DMS 273 treated with DMSO at 0.1 percent for 48 hours (cell line): ENCODE data around the gene STEAP2.
"Not testable (repeated sequence)": the region's sequence is repeated elsewhere in the genome, so short reads cannot be mapped to it uniquely, and the experiment has no call there.

ENCODE experiments used
- DNase-seq: peaks from one replicate; lab custom pipeline; 2025; lab: John Stamatoyannopoulos, UW

STEAP2 gene

GRCh38 chr7:90233569-90233968 is 22.0 kb downstream of the STEAP2 start:
- DNase-seq, result no peak

- DNase-seq, result no peak
These were observed 25.3 kb downstream of the STEAP2 start for GRCh38 chr7:90236721-90237289.

- no peak for DNase-seq
These were observed 26.5 kb downstream of the STEAP2 start for GRCh38 chr7:90238022-90238421.

GRCh38 chr7:90238583-90238982 is 27.0 kb downstream of the STEAP2 start:
- DNase-seq, result no peak

DNA sequence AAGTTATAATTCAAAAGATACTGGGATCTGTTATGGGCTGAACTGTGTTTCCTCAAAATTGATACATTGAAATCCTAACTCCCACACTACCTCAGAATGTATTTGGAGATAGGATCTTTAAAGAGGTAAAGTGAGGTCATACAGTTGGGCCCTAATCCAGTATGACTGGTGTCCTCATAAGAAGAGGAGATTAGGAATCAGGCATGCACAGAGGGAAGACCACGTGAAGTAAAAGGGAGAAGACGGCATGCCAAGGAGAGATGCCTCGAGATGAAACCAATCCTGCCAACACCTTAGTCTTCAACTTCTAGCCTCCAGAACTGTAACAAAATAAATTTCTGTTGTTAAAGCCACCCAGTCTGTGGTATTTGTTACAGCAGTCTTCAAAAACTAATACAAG is 27.5 kb downstream of the STEAP2 start:
- no peak for DNase-seq

DNA sequence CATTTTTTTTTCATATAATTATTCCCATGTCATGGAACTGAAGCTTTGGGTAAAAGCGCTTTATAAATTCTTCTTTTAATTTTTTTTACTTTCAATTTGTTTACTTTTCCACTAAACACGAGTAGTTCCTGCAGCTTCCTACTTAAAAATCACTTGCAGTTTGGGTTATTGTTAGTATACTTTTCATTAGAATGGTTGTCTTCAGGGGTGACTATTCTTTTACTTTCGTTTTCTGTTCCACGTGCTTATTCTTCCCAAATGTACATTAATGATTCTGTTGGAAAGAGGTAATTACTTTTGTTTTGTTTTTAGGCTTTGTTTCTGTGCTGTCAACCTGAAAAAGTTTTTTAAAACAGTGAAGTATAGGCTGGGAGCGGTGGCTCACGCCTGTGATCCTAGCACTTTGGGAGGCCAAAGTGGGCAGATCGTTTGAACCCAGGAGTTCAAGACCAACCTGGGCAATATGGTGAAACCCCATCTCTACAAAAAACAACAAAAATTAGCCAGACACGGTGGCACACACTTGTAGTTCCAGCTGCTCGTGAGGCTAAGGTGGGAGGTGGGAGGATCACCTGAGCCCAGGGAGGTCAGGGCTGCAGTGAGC is 28.2 kb downstream of the STEAP2 start:
- DNase-seq, result no peak

GRCh38 chr7:90242369-90243168 is 31.0 kb downstream of the STEAP2 start:
- DNase-seq, result no peak

GRCh38 chr7:90243556-90243955 is 32.0 kb downstream of the STEAP2 start:
- DNase-seq, result no peak

DNA sequence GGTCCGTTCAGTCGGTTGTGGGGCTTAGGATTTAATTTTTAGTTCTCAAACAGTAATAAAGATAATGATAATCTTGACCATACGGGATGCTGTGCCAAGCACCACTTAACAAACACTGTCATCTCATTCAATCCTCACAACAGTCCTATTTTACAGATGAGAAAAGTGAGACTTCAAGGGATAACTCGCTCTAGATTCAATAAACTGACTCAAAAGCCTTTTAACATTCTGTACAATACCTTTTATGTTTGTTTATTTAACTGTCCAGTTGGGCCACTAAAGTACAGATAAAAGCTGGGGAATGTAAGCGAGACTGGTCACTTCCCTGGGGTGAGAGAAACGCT is 33.0 kb downstream of the STEAP2 start:
- no peak for DNase-seq

GRCh38 chr7:90244909-90245851 is 33.6 kb downstream of the STEAP2 start, which contains the start of gene CFAP69:
Gene CFAP69 (plus strand): TSS chr7:90245174. CDS start chr7:90245425, 251 bp downstream.
- DNase-seq, result peak; percentile 64

DNA sequence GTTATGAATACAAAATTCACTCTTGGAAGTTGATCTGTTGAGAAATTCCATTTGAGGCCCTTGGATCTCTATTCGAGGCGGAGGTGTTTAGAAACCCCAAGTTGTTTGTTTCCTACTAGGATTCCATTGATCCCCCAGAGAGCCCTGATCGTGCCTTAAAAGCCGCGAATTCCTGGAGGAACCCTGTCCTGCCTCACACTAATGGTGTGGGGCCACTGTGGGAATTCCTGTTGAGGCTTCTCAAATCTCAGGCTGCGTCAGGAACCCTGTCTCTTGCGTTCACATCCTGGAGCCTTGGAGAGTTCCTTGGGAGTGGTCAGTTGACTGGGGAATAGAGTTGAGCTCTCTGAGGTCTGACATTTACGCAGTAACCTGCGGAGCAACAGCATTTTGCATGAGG is 34.6 kb downstream of the STEAP2 start:
- DNase-seq, result no peak

GRCh38 chr7:90248706-90249105 is 37.2 kb downstream of the STEAP2 start:
- DNase-seq, result no peak

DNA sequence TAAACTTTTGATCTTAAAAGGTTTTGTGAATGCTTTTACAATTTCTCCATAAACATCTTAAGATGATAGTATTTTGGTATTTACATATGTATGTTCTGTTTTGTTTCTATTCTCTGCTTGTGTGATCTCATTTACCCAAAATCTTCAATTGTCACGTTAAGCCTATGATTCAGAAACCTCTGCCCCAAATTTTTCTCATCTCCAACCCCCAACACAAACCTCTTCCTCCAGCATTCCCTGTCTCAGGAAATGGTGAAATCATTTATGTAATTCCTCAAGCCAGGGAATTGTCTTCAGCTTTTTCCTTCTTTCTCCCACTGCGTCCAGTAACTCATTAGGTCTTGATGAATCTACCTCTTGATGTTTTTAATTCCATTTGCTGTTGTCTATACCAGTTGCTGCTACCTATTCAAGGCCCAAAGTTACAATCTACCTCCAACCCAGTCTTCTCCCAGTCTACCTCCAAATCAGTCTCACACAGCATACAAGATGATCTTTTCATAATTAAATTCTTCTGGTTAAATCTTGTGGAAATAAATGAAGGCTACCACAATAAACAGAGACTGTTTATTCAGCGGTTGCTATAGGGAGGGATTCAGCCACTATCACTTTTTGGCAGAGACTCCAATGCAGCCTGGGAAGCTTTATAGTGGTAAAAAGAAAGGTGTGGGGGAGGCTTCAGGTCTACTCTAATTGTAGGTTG is 39.2 kb downstream of the STEAP2 start:
- no peak for DNase-seq

DNA sequence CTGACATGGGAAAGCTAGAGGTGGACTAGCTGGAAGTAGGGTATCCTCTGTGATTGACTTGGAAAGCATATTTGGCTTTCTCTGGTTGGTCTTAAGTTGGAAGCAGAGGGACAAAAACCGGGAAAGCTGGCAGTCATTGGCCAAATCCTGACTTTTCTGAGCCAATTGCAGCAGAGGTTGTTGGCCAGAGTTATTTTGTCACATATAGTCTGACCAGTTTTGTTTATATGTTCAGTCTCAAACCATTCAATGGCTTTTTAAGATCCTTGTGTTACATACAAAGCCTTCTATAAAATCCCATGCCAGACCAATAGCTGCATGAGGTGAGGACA is 39.7 kb downstream of the STEAP2 start:
- no peak for DNase-seq

DNA sequence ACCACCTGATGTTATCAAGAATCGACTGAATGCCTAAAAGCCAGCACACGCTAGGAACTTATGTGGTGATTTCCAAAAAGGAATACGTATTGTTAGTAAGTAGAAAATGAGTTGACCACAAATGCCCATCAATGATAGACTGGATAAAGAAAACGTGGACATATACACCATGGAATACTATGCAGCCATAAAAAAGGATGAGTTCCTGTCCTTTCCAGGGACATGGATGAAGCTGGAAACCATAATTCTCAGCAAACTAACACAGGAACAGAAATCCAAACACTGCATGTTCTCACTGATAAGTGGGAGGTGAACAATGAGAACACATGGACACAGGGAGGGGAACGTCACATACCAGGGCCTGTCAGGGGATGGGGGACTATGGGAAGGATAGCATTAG is 44.5 kb downstream of the STEAP2 start:
- not testable (repeated sequence) for DNase-seq

DNA sequence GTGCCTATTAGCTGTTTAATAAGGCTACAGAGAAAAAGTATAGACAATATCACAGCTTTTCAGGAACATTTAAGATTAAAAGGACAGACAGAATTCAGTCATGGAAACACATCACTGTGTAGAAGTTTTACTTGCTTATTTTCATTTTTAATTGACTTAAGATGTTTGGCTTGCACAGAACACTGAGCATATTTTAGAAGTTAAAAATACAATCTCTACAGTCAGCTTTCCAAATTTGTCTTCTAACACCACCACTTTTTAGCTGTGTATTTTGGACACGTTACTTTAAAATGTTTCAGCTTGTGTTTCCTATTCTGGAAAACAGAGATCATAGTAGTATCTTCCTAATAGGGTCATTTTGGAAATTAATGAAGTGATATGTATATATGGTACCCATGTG is 45.2 kb downstream of the STEAP2 start:
- DNase-seq, result no peak

GRCh38 chr7:90261441-90261840 is 49.9 kb downstream of the STEAP2 start:
- no peak for DNase-seq

DNA sequence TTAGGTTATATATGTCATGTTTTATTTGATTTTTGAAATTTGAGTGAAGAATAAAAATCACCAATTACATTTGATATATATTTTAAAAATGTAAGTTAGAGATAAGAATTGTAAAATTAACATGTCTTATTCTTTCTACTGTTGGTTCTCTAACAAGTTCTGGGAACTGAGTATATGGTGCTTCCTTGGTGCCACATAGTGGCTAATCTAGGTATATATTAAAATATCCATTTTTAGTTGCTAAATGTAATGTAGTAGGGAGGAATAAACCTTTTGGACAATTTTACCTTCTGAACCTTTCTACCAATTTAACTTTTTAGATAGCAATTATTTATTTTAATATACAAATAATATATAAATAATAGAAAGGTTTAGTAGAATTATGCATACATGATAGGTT is 50.9 kb downstream of the STEAP2 start:
- peak; percentile 41 for DNase-seq

- DNase-seq, result no peak
These were observed 55.3 kb downstream of the STEAP2 start for GRCh38 chr7:90266808-90267207.

- DNase-seq, result no peak
These were observed 55.8 kb downstream of the STEAP2 start for GRCh38 chr7:90267263-90267858.

DNA sequence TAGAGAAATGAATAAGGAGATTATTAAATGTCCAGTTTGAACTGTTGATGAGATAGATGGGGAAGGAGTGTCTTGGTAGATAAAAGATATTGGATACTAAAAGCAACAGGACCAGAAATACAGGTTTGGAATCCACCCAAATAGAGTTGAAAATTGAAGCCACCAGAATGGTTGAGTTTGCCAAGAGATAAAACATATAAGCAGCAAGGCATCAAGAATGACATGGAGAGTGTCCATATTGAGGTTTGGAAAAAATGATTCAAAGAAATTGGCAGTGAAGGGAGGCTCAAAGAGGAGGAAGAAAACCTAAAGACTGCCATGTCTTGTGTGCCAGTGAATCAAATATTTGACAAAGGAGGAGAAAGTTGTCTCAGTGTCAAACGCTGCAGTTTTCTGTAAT is 57.6 kb downstream of the STEAP2 start:
- no peak for DNase-seq
